ENCODE measurements around the gene CPN1.

The CPN1 gene

GRCh38 chr10:100075426-100076220 is 6.0 kb downstream of the CPN1 start:
- no peak for DNase-seq

DNA sequence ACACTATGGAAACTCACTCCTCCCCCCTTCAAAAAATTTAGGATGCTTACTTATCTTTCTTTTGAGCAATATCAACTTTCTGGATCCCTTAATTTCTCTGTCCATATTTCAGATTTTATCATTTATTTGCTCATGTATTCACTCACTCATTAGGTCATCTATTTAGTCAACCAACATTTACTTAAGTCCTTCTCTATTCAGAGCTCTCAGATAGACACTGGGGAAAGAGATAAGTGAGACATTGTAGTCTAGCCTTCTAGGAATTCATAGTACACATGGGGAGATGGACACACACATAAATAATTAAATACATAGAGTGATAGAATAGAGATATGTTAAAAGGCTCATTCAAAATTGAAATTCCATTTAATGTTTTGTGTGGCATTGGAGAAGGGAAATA is 9.2 kb downstream of the CPN1 start:
- no peak for DNase-seq

GRCh38 chr10:100071529-100071928 is 10.1 kb downstream of the CPN1 start:
- DNase-seq, result no peak

DNA sequence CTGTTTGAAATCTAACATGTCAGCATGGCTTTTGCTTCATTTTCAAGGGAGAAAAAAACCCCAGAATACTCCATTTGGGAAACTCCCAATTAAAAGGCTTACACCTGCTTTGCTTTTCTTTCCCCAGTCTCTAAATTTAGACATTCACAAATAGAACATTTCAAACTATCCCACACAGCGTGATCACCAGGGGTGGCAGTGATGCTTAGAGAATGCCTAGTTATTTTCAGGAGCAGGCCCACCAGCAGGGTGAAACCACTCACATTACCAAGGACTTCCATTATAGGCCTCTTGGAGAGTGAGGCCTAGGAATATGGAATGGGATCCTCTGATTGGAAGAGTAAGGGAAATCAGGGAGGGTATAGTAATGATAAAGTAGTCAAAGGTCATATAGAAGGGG is 14.2 kb downstream of the CPN1 start:
- no peak for DNase-seq

DNA sequence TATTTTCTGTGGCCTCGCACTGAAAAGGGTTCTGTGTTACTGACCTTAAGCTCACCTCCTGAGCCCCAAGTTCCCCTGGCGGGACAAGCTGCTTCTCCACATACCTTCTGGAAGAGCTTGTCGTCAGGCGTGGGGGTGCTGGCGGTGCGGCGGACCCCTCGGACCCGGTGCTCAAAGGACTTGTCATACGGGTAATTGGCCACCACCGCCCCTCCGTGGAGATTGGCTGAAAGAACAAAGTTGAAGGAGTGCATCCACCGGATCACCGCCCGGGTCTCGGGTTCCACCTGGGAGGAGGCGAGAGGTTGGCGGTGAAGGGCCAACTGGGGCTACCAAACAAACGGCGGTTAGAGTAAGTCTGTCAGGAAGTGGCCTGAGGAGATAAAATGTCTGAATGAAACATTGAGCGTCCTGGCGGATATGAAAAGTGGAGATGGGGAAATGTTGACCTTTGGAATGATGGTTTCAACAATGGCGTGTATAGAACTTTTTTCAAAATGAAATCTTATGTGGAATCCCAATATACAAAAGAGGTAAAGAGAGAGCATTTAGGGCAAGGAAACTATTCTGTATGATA is 16.5 kb downstream of the CPN1 start:
- no peak for DNase-seq

- DNase-seq, result no peak
Measured at GRCh38 chr10:100061401-100061800, 20.3 kb downstream of the CPN1 start.

DNA sequence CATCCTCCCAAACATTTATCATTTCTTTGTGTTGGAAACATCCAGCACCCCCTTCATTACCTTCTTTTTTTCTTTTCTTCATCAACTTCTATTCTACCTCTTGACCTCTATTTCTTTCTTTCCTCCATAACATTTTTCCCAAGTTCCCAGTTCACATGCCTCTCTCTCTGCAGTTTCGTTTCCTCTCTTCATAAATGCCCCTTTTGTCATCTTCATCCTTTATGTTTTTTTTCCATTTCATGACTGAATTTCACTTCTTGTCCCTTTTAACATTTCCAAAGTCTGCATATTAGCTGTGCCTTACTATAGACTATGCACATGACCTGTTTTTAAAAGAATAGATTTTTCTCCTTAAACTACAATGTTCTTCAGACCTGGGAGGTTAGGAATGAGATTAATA is 23.7 kb downstream of the CPN1 start:
- no peak for DNase-seq

GRCh38 chr10:100053686-100054460 is 27.8 kb downstream of the CPN1 start:
- DNase-seq, result no peak

GRCh38 chr10:100046021-100046486 is 35.6 kb downstream of the CPN1 start:
- DNase-seq, result peak; percentile 87 to 92

DNA sequence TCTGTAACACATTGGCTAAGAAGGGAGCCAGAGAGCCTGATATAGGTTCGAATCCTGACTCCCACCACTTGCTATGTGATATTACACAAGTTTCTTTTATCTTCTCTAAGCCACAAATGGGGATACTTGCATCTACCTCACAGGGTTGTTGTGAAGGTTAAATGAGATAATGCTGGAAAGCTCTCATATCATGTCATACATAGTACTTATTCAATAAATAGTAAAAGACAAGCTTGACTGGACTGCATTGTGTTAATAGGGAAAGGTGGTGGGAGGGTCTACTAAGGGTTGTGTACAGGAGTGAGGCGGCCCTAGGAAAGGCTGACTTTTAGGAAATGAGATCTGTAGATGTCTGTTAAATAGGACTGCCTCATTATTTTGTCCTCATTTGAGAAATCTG is 36.1 kb downstream of the CPN1 start:
- DNase-seq, result no peak

DNA sequence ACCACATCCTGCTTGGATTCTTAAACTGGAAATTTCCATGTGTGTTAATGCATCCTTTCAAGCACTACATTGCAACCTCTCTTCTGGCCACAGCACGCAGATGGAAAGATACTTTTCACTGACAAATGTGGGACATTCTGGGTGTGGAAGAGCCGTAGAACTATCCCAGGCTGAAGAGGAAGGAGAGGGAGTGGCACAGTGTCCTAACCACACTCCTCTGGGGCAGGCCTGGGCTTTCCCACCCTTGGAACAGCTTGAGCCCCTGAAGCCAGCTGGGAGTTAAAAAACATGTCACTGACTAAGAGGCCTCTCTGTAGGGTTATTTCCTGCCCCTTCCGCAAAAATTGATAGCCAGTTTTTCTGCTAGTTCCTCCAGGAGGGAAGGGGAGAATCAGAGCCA is 37.9 kb downstream of the CPN1 start:
- no peak for DNase-seq

- DNase-seq, result peak in 1 of 2 donors; percentile 11
Measured at GRCh38 chr10:100043344-100043743, 38.3 kb downstream of the CPN1 start.

GRCh38 chr10:100041306-100042002 is 40.2 kb downstream of the CPN1 start:
- no peak for DNase-seq

DNA sequence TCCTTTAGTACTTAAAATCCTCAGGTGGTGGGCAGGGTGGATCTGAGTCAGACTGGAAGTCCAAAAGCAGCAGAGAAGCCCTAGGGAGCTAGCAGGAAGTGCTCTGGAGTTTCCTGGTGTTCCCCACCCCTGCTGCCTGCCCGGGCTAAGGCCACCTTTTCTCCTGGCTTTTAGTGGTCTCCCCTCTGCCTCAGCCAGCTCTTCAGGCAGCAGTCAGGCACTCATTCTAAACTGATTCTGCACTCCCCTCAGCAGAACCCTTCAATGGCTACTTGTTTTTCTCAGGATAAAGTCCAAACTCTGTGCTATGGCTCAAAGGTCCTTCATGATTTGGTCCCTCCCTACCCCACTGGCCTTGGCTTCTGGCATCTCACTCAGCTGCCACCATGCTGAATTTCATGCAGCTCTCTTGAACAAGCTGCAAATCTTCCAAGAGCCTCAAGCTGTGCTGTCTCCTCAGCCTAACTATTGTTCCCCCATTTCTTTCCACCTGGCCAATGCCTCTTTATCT is 43.1 kb downstream of the CPN1 start:
- DNase-seq, result no peak

DNA sequence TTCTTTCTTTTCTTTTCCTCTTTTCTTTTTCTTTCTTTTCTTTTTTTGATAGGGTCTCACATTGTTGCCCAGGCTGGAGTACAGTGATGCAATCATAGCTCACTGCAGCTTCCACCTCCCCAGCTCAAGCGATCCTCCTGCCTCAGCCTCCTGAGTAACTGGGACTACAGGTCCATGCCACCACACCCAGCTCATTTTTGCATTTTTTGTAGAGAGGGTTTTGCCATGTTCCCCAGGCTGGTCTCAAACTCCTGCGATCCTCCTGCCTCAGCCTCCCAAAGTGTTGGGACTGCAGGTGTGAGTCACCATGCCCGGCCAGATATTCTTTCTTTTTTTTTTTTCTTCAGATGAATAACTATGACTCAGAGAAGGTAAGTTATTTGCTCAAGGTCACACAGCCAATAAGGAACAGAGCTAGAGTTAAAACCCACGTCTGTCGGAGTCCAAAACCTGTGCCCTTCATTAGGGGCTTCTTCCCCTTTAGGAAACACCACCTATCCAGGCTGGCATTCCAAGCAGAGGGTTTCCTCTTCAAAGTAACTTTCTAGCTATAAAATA is 43.8 kb downstream of the CPN1 start:
- DNase-seq, result no peak

DNA sequence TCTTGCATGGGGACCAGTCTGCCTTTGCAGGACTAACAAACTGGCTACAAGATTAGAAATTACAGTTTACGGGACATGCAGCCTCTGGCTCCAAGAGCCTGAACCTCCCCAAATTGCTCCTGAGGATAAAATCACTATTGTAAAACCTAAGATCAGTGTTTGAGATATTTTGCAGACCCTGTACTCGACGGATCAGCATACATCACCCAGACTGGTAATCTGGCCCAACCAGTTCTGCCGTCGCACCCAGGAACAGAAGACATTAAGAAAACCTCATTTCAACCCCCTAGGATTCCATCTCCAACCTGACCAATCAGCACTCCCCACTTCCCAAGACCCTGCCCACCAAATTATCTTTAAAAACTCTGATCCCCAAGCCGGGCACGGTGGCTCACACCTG is 44.8 kb downstream of the CPN1 start:
- no peak for DNase-seq

- no peak for DNase-seq
Measured at GRCh38 chr10:100033766-100034418, 47.8 kb downstream of the CPN1 start.

- no peak for DNase-seq
Measured at GRCh38 chr10:100027416-100027815, 54.3 kb downstream of the CPN1 start.

DNA sequence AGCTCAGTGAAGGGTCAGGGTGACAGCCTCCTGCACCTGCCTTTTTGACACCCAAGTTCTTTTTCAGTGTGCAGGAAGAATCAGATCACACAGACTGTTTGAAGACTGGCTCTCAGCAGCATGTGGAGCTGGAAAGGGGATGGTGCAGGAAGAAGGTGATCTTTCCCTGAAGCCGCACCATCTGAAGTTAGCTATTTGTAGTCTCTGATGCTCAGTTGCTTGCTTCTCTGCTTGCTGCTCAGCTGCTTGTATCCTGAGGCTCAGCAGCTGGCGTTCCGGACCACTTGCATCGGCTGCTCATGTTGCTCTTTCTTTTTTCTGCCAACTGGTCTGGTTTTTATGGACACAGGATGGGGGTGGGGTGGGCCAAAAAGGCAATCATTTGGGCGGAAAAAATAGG is 56.1 kb downstream of the CPN1 start:
- no peak for DNase-seq

- no peak for DNase-seq
Measured at GRCh38 chr10:100024748-100025147, 56.9 kb downstream of the CPN1 start.

DNA sequence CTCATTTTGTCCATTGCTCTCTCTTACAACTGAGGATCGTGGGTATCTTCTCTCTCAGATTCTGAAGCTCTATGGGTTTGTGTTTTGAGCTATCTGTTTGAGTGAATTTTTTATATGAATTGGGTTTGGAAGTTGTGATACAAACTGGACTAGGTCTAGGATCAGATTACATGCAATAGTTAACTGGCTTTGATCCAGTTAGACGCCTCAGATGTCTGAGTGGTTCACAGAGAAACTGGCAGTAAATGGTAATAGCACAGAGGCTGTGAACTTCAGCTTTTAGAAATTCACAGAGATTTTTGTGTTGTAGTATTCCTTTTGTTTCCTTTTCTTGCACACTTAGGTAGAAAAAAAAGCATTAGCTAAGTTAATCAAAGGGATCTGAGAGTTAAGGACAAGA is 59.3 kb downstream of the CPN1 start:
- DNase-seq, result no peak

DNA sequence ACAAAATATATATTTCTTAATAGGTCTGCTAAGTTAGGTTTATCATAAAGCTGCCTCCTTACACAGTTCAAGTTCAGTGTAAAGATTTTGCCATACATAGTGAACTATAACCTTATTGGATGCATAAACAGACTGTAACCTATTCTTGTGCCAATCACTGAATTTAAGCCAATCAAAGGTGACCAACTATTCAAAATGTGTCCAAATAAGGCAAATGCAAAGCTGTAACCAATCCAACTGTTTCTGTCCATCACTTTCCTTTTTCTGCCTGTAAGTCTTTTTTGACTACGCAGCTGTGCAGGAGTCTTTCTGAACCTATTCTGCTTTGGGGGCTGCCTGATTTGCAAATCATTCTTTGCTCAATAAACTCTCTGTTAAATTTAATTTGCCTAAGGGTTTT is 60.3 kb downstream of the CPN1 start:
- DNase-seq, result no peak

Measured in stimulated activated CD4-positive, alpha-beta T cell treated with anti-CD3 and anti-CD28 coated beads, Interleukin-2, amount 100 ng/mL, for 48 hours (primary cell).